SKM-1 treated with dmso at 0.1 percent for 144 hours (cell line): ENCODE results near the gene PTH1R.

Experiments
- DNase-seq: peaks from one replicate; lab custom pipeline; 2025; ENCODE audit not compliant: unreplicated experiment; lab: John Stamatoyannopoulos, UW

PTH1R gene

GRCh38 chr3:46926871-46927717, 49.6 kb downstream of the PTH1R start:
- peak; percentile 89 for DNase-seq

GRCh38 chr3:46927718-46928073, 50.2 kb downstream of the PTH1R start:
- no peak for DNase-seq

GRCh38 chr3:46928282-46928681, 50.8 kb downstream of the PTH1R start:
- peak; percentile 85 for DNase-seq

- DNase-seq, result peak; percentile 12
These were observed 51.8 kb downstream of the PTH1R start for GRCh38 chr3:46929324-46929723.

- no peak for DNase-seq
These were observed 52.8 kb downstream of the PTH1R start for GRCh38 chr3:46930166-46930944.

- DNase-seq, result no peak
These were observed 53.5 kb downstream of the PTH1R start for GRCh38 chr3:46930945-46931403.

- no peak for DNase-seq
These were observed 54.3 kb downstream of the PTH1R start for GRCh38 chr3:46931631-46932331.

GRCh38 chr3:46932455-46933225, 55.1 kb downstream of the PTH1R start:
- DNase-seq, result no peak

- no peak for DNase-seq
These were observed 55.7 kb downstream of the PTH1R start for GRCh38 chr3:46933261-46933660.

GRCh38 chr3:46934072-46934471, 56.6 kb downstream of the PTH1R start:
- DNase-seq, result no peak

GRCh38 chr3:46934498-46935167, 57.1 kb downstream of the PTH1R start:
- DNase-seq, result no peak

GRCh38 chr3:46935168-46935858, 57.8 kb downstream of the PTH1R start:
- no peak for DNase-seq

- peak; percentile 83 for DNase-seq
These were observed 58.6 kb downstream of the PTH1R start for GRCh38 chr3:46935989-46936558.

GRCh38 chr3:46936733-46937250, 59.3 kb downstream of the PTH1R start:
- no peak for DNase-seq

- DNase-seq, result no peak
These were observed 60.6 kb downstream of the PTH1R start for GRCh38 chr3:46938118-46938517.

GRCh38 chr3:46939578-46940445, 62.3 kb downstream of the PTH1R start:
- DNase-seq, result no peak

- DNase-seq, result no peak
These were observed 64.6 kb downstream of the PTH1R start for GRCh38 chr3:46942076-46942475.
